Endothelial cell of umbilical vein (primary cell): ENCODE data around the gene GPRIN1. TPM values are rescaled to one million over a fixed set of nuclear protein-coding genes. Genes with fewer than 3 reads are reported as not detected.

Experiments used
- BruUV-seq: library from RNA; stranded (reverse); fragments of 400-500 nt; replicated peaks from 2 replicates; lab custom pipeline; 2021; lab: Mats Ljungman, UMichigan
- CTCF ChIA-PET: fragments of 300-600, 350-600 bp; sonication (Branson Sonifier 250); formaldehyde crosslinking; loops from one replicate; lab custom pipeline; 2021; ENCODE audit warnings: antibody characterized with exemption, inconsistent platforms; lab: Charles Lee
- POLR2A ChIA-PET: fragments of 300-600, 350-600 bp; sonication (Branson Sonifier 250); formaldehyde crosslinking; loops from one replicate; lab custom pipeline; 2021; ENCODE audit warnings: antibody characterized with exemption, inconsistent platforms; lab: Charles Lee
- DNase-seq: peaks from one replicate; pipeline ENCODE4 v3.0.0-alpha.2; 2011; ENCODE audit warnings: low read depth, low spot score
- FAIRE-seq: peaks from 2 replicates; lab custom pipeline; 2011; peaks lifted over from hg19 to GRCh38; lab: Jason Lieb, UNC
- H2AFZ ChIP-seq: 2 replicates; pipeline ENCODE4 v1.6.0; 2012; ENCODE audit warnings: low read depth, low read length, control low read depth, inconsistent platforms
- H3K27ac ChIP-seq: 2 replicates; pipeline ENCODE4 v1.5.1; 2011; ENCODE audit warnings: low read depth, mild to moderate bottlenecking, control low read depth, low read length, moderate library complexity; ENCODE audit not compliant: insufficient read depth
- H3K27me3 ChIP-seq, 2 experiments: 2 replicates each; pipeline versions ENCODE4 v1.6.0 to v1.6.1; 2011; ENCODE audit warnings: low read length in 2 of 2, mixed read lengths in 1 of 2; ENCODE audit not compliant: control insufficient read depth in 2 of 2, insufficient read depth in 2 of 2
- H3K36me3 ChIP-seq, 2 experiments: 2 replicates in 1 of 2; 3 replicates in 1 of 2; pipeline ENCODE4 v1.5.1; 2011; ENCODE audit warnings: low read length in 2 of 2, mild to moderate bottlenecking in 1 of 2, moderate library complexity in 1 of 2; ENCODE audit not compliant: control insufficient read depth in 2 of 2, insufficient read depth in 2 of 2; ENCODE audit errors: extremely low read depth in 1 of 2
- H3K4me1 ChIP-seq: 3 replicates; pipeline ENCODE4 v1.5.1; 2011; ENCODE audit warnings: mild to moderate bottlenecking, low read length; ENCODE audit not compliant: control insufficient read depth, insufficient read depth; ENCODE audit errors: extremely low read depth
- H3K4me2 ChIP-seq: 2 replicates; pipeline ENCODE4 v1.6.1; 2011; ENCODE audit warnings: low read length, control low read depth, mixed read lengths; ENCODE audit not compliant: insufficient read depth
- H3K4me3 ChIP-seq, 3 experiments: fragments of 200-600 bp in 1 of 3; sonication (generic), shearing (Covaris generic) in 1 of 3; replicated peaks in 1 of 3; 2 replicates each; pipeline ENCODE4 v1.5.1; 2011 to 2016; ENCODE audit warnings: control low read depth in 3 of 3, low read length in 3 of 3, mild to moderate bottlenecking in 2 of 3, inconsistent platforms in 1 of 3, low read depth in 1 of 3, moderate library complexity in 1 of 3; ENCODE audit not compliant: insufficient read depth in 1 of 3
- H3K79me2 ChIP-seq: 2 replicates; pipeline ENCODE4 v1.6.0; 2012; ENCODE audit warnings: low read length, inconsistent platforms; ENCODE audit not compliant: control insufficient read depth, insufficient read depth
- H3K9ac ChIP-seq: replicated peaks from 2 replicates; pipeline ENCODE3; 2011; ENCODE audit warnings: low read length, control low read depth; ENCODE audit not compliant: insufficient read depth; ENCODE audit errors: extremely low read depth
- H3K9me1 ChIP-seq: replicated peaks from 3 replicates; pipeline ENCODE4 v1.6.0; 2011; ENCODE audit warnings: mild to moderate bottlenecking, low read length; ENCODE audit not compliant: control insufficient read depth, insufficient read depth; ENCODE audit errors: extremely low read depth
- H3K9me3 ChIP-seq: replicated peaks from 2 replicates; pipeline ENCODE4 v1.5.1; 2012; ENCODE audit warnings: low read length, inconsistent platforms; ENCODE audit not compliant: control insufficient read depth, insufficient read depth
- H4K20me1 ChIP-seq: replicated peaks from 2 replicates; pipeline ENCODE3; 2011; ENCODE audit warnings: mild to moderate bottlenecking, low read length; ENCODE audit not compliant: control insufficient read depth, insufficient read depth; ENCODE audit errors: extremely low read depth
- CTCF ChIP-seq, 2 donors: IDR thresholded peaks; 1 replicate in 1 of 2; 2 replicates in 1 of 2; pipeline ENCODE4 v1.5.1; 2011; ENCODE audit warnings: low read length in 2 of 2, mild to moderate bottlenecking in 2 of 2, moderate library complexity in 2 of 2, control low read depth in 1 of 2, inconsistent platforms in 1 of 2, low read depth in 1 of 2; ENCODE audit not compliant: insufficient read depth in 1 of 2; ENCODE audit errors: extremely low read depth in 1 of 2
- EZH2 ChIP-seq: IDR thresholded peaks from 2 replicates; pipeline ENCODE4 v1.6.1; 2012; ENCODE audit warnings: borderline replicate concordance, low read depth, mild to moderate bottlenecking, moderate library complexity, low read length, inconsistent platforms; ENCODE audit not compliant: severe bottlenecking
- FOS ChIP-seq: IDR thresholded peaks from 2 replicates; pipeline ENCODE4 v1.6.1; 2011; ENCODE audit warnings: mild to moderate bottlenecking, low read length, moderate library complexity, borderline replicate concordance; ENCODE audit not compliant: insufficient read depth
- GATA2 ChIP-seq: IDR thresholded peaks from 2 replicates; pipeline ENCODE4 v1.7.0; 2011; ENCODE audit warnings: low read depth, mild to moderate bottlenecking, moderate library complexity, mixed read lengths, low read length; ENCODE audit not compliant: insufficient read length, insufficient read depth
- JUN ChIP-seq: IDR thresholded peaks from 2 replicates; pipeline ENCODE4 v1.6.1; 2011; ENCODE audit warnings: borderline replicate concordance, low read depth; ENCODE audit not compliant: insufficient read length, insufficient read depth
- MAX ChIP-seq: IDR thresholded peaks from 2 replicates; pipeline ENCODE4 v1.6.1; 2011; ENCODE audit not compliant: insufficient read depth, insufficient read length
- MYC ChIP-seq: IDR thresholded peaks from one replicate; pipeline ENCODE4 v1.6.1; 2011; ENCODE audit warnings: mild to moderate bottlenecking, low read depth, low read length
- POLR2A ChIP-seq: IDR thresholded peaks from 2 replicates; pipeline ENCODE4 v1.6.1; 2012; ENCODE audit warnings: low read depth, mild to moderate bottlenecking, control low read depth, low read length
- POLR2AphosphoS5 ChIP-seq: IDR thresholded peaks from 2 replicates; pipeline ENCODE4 v1.6.1; 2012; ENCODE audit warnings: low read depth, mild to moderate bottlenecking, control low read depth, low read length, moderate library complexity; ENCODE audit not compliant: insufficient read depth
- dilution Hi-C: fragments of 300-500 bp; cut with MboI; formaldehyde crosslinking; loops from one replicate; pipeline ENCODE4 v1.15.0; 2019; ENCODE audit warnings: low sequenced_read_pairs; ENCODE audit not compliant: extremely low pct_ligation_motif_present
- intact Hi-C: fragments of 100-400 bp; cut with micrococcal nuclease; formaldehyde crosslinking; loops from one replicate; pipeline ENCODE4 v1.10.0; 2022
- polyA plus RNA-seq, 4 experiments: library from polyadenylated mRNA; depleted of rRNA in 3 of 4; stranded (reverse) in 3 of 4; unstranded in 1 of 4; fragments of >200 nt; gene quantifications; 2 replicates each; pipeline versions ENCODE4 v1.2.1 to v1.2.3, GENCODE V29; 2011 to 2012; ENCODE audit warnings: missing spikeins in 1 of 4
- total RNA-seq: library from RNA; stranded (reverse); gene quantifications from 2 replicates; pipeline ENCODE4 v1.2.3, GENCODE V29; 2021

Gene GPRIN1
- total and polyA plus RNA-seq, 2 donors (not counting 3 experiments of a cell fraction or from before 2014, with no cell fraction given) = 2.4 to 10.4 TPM

- intact Hi-C loops = no loop called here
- Histone ChIP-seq H3K27ac (no peak overlapping the region), H3K4me2 (no peak overlapping the region), H3K79me2 (no peaks in the 10 kb centered on the region), H3K4me1 (no peaks in the 10 kb centered on the region), H3K9ac (no peak overlapping the region), H4K20me1 (no peaks in the 10 kb centered on the region), H3K4me3 (no peak overlapping the region), H2AFZ (no peak overlapping the region), H3K36me3 (no peaks in the 10 kb centered on the region), H3K27me3 (peaks cover 27 to 33% of the 10 kb centered on the region in 2 experiments), H3K9me1 (no peaks in the 10 kb centered on the region), H3K9me3 (no peaks in the 10 kb centered on the region)
- ChIA-PET CTCF (interaction anchor here (2.3 kb wide), 1 partner anchor 24 kb away, joined by 7 read pairs; no protein-coding TSS in a partner anchor), POLR2A (no interaction called here)
- no TSS peak for BruUV-seq
- TF ChIP-seq GATA2 (no peak), MAX (no peak), POLR2AphosphoS5 (no peak), FOS (no peak), POLR2A (no peak), JUN (no peak), MYC (no peak), CTCF (IDR thresholded peaks at IDR 0.05; ENCODE audit: extremely low read depth in 1 of 2, insufficient read depth in 1 of 2, low read depth in 1 of 2, low read length in 2 of 2) (no peak), EZH2 (no peak)
- dilution Hi-C loops = no loop called here
- FAIRE-seq = no peak
- no peak for DNase-seq
Observed at GRCh38 chr5:176636426-176636825, 26.5 kb upstream of the GPRIN1 start.
